Ishikawa (cell line): ENCODE measurements around the gene FOXP1.

ENCODE experiments used
- CEBPB ChIP-seq: IDR thresholded peaks from 2 replicates; pipeline ENCODE4 v1.6.1; 2012
- EP300 ChIP-seq: IDR thresholded peaks from 2 replicates; pipeline ENCODE4 v1.6.1; 2012; ENCODE audit warnings: borderline replicate concordance
- RAD21 ChIP-seq: IDR thresholded peaks from 2 replicates; pipeline ENCODE4 v1.6.1; 2012; ENCODE audit warnings: low read depth
- REST ChIP-seq: IDR thresholded peaks from 2 replicates; pipeline ENCODE4 v1.6.1; 2012; ENCODE audit warnings: low read depth, mild to moderate bottlenecking
- TAF1 ChIP-seq: IDR thresholded peaks from 2 replicates; pipeline ENCODE4 v1.6.1; 2012; ENCODE audit warnings: low read depth, mild to moderate bottlenecking
- TCF12 ChIP-seq: IDR thresholded peaks from 2 replicates; pipeline ENCODE4 v1.6.1; 2012; ENCODE audit warnings: low read depth
- YY1 ChIP-seq: IDR thresholded peaks from 2 replicates; pipeline ENCODE4 v1.6.1; 2012; ENCODE audit warnings: low read depth

GRCh38 chr3:71076361-71077002, 507.0 kb downstream of the FOXP1 start:
- TF ChIP-seq CEBPB (no peak), TAF1 (no peak), RAD21 (no peak), YY1 (no peak), EP300 (no peak), TCF12 (no peak), REST (no peak)
